Measurements from ENCODE around the gene SPTB. TPM values are rescaled to one million over a fixed set of nuclear protein-coding genes. Genes with fewer than 3 reads are reported as not detected.

SPTB gene
- total RNA-seq, 1 donor from 2014 or later, result 1.9 TPM

DNA sequence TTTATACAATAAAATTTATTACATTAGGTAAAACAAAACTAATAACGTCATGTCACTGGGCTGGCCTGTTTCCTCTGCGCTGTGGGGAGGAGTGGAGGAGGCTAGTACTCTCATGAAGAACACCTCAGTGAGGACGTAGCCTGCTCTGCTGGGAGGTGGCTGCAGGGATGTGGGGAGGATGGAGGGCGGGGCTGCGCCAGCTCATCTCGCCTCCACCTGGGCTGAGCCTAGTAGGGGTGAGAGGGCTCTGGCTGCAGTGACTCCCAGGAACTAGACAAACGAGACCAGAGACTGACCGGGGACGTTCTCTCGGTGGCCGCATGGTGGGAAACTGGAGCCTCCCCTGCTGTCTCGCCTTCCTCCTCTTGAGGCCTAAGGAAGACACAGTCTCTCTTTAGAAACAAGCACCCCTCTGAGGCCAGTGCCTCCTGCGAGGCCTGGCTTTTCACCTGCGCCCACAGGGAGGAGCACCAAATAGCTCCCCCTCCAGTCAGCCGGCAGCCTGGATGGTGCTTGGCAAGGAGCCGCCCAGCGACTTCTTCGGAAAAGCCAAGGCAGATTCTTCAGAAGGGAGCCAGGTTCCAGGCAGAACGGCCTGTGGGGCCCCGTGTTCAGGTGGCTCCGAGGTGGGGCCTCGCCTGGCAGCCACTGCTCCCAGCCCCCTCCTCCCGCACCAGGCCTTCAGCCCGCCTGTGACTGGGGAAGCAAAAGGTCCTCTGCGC is 113.1 kb downstream of the SPTB start:
- no peak for DNase-seq (ENCODE audit: low spot score)

DNA sequence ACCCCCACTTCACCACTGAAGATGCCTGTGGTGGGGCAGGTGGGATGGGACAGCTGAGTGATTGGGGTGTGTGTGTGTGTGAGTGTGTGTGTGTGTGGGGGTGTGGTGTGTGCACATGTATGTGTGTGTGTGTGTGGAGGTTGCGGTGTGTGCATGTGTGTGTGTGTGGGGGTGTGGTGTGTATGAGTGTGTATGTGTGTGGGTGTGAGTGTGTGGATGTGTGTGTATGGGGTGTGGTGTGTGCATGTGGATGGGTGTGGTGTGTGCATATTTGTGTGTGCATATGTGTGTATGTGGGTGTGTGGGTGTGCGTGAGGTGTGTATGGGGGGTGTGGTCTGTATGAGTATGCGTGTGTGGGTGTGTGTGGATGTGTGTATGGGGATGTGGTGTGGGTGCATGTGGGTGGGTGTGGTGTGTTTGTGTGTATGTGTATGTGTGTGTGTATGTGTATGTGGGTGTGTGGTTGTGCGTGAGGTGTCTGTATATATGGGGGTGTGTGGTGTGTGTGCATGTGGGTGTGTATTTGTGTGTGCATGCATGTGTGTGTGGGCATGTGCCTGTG is 113.9 kb downstream of the SPTB start:
- DNase-seq (ENCODE audit: low spot score), result no peak

DNA sequence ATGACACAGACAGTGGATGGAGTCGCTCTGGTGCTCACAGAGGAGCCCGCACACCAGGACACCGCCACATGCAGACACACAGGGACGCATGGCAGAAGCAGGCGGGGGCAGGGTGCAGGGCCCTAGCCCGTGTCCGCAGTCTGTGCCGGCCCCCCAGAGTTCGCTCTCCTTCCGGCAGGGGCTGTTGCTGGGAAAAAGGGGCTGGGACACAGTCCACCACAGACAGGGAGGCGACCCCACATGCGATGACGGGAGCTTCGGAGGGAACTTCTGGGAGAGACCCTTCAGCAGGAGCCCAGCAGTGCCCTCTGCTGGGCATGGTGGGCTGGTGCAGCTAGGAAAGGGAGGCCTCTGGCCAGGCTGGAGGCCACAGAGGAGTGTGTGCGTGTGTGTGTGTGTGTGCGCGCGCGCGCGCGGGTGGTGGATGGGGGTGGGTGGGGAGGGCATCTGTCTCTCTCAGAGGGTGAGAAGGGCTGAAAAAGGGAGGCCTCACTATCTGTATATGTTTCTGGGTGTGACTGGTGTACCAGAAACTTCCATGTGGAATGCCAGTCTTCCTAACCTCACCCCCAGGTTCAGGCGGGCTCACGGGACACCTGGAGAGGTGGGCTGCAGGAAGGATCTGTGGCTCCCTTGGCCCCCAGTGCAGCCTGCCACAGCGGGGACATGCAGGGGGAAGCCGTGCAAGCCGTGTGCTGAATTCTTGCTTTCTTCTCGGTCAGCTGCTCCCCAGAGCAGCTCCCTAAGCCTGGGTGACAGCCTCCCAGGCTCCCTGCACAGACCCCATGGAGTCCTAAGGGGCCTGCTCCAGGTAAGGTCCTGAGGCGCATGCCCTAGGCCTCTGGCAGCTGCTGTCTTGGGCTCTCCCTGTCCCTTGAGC is 114.8 kb downstream of the SPTB start:
- peak; percentile 82 for DNase-seq (ENCODE audit: low spot score)

DNA sequence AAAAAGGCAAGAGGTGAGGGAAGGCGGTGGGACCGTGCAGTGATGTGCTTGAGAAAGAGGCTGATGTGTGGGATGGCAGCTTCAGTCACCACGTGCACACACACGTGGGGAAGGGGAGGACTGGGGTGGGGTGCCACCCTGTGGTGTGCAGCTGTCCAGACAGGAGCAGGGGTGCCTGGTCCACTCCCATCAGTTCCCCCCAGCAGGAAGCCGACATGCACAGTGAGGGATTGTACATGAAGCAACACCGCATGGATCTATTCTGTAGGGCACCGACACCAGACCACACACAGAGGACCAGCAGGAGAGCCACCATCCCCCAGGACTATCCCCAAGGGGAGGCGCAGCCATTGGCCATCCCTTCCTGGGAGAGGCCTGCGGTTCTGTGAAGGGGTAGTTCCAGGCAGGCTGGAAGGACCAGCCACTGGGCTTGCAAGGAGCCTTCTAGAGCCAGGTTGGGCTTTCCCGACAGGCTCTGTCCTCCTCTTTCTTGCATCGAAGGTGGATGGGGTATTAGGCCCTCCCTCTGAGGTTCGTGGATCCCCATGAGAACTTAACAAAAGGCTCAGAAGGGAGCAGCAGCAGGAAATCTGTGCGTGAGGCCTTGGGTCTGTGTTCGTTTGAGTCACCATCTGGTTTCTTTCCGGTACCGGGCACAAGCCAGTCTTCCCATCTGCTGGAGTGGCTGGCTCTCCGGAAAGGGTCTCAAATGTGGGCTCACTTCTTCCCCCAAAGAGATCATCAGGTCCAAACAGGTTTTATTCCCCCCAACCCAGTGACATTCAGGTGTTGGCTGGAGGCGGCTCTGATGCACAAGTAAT is 115.7 kb downstream of the SPTB start:
- DNase-seq (ENCODE audit: low spot score), result no peak

DNA sequence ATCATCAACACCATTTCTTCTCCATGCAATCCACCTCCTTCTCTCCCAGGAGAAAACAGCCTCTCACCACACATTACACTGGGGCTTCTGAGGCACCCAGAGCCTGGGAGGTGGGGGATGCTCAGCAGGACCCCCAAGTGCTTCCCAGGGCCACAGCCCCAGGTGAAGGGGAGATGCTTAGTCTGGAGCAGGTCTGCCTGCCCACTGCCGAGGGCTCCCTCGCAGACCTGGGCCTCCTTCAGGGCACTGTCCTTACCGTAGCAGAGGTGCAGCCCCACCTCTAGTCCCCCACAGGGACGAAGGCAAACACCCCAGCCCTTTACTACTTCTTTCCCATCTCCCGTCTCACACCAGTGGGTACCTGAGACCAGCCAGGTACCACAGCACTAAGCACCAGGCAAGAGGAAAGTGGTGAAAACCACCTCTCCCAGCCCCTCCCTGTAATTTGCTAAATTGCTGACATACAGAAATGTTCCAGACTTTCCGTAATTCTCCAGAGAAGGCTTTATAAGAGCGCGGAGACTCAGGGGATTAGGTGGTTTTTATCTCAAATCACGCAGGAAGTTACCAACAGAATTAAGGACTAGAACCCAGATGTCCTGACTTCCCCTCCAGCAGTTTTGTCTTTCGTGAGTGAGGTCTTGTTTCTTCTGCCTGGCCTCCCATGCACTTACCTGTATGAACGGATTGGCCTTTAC is 116.5 kb downstream of the SPTB start:
- DNase-seq (ENCODE audit: low spot score), result no peak

DNA sequence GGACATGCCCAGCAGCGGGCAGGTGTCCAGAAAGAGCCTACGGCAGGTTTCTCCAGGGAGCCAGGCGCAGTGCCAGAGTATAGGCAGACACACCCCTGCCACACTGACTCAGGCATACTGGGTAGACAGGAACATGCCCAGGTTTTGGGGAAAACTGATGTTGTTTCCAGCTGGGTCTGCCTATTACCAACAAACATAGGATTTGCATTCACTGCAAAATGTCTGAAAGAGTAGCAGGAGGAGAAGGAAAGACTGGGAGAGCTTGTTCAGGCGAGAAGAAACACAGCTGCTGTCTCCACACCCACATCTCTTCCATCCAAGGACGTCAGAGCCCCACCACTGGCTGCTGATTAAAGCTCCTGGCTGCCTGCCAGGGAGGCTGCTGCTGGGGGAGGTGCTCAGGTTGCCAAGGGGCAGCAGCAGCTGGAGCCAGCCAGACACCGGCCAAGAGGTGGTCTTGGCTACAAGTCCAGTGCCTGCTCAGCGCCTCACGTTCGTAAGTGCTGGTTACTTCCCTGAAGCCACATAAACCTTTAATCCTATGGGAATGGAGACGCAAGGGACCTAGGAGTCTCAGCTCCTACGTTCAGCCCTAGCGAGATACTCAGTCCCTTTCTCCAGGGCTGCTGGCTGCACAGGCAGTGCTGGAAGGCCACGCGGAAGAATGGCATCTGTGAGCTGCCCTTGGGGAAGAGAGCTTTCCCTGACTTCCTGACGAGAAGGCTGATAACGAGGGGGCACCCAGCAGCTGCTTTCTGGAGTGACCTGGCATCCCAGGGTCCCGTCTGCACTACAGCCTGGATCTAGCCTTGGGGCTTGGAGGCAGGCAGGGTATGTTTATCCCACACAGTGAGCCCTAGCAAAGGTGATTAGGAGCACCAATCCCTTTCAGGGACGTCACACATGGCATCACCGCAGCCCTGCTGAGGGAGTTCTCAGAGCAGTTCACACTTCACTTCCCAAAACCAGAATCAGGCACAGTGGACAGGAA is 117.4 kb downstream of the SPTB start:
- DNase-seq (ENCODE audit: low spot score), result peak; percentile 90

DNA sequence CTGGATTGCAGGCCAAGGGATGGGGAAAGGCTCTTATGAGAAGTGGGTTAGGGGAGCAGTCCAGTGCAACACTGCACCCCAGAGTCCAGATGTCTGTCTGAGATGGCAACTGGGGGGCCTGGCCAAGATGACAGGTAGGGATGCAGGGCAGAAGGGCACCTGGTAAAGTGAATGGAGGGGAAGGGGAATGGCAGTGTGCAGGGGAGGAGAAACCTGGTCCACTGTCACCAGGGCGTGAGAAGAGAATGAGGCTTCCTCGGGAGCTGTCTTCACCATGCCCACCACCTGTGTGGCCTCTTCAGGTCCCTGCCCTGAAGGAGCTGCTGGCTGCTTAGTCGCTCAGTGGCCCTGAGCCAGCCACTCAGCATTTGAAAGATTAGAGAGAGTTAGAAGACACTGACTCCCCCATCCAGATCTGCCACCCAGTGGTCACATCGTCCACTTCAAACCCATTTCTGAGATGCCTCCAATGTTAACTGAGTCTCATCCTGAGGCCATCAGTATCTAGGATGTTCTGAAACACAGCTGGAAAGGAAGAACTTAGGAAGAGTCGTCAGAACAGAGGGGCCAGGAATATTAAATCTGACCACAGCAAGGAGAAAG is 118.2 kb downstream of the SPTB start:
- DNase-seq (ENCODE audit: low spot score), result no peak

DNA sequence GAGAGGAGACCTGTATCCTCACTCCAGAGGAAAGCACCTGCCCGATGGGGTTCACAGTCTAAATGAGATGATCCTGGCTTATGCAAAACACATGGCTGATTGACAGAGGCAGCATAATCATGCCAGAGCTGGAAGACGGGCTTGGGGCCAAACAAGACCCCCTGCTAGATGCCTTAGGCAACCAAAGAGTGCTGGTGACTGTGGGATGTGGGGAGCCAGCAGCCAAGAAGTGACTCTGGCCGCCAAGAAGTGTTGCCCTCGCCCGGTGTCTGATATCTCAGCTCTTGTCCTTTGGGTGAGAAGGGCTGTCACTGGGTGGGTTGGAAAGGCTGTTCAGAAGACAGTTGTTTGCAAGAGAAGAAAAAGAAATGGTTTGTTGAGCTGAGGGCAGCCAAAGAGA is 118.8 kb downstream of the SPTB start:
- DNase-seq (ENCODE audit: low spot score), result no peak

DNA sequence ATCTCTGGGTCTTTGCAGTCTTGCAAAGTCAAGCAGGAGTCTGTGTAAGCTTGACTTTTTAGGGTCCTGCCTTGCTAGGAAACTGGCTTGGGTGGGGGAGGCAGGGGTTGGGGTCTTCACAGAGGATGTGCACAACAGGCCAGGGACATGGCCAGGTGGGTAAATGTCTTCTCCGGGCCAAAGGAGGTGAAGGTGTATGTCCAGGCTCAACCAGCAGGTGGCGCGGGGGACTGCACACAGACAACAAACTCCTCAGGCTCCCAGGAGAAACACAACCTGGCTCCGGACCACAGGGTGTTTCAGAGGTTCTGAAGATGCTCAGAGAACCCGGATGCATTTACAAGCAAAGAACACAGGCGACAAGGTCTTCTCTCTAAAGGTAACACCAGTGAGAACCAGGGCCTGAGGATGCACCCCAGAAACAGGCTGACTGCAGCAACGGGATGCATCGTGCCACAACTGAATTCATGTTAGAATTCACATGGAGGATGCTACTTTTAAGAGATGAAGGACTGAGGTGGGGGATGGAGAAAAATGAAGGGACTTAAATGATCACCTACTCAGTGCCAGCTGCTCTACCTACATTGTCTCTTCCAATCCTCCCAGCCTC is 119.5 kb downstream of the SPTB start:
- DNase-seq (ENCODE audit: low spot score), result no peak

DNA sequence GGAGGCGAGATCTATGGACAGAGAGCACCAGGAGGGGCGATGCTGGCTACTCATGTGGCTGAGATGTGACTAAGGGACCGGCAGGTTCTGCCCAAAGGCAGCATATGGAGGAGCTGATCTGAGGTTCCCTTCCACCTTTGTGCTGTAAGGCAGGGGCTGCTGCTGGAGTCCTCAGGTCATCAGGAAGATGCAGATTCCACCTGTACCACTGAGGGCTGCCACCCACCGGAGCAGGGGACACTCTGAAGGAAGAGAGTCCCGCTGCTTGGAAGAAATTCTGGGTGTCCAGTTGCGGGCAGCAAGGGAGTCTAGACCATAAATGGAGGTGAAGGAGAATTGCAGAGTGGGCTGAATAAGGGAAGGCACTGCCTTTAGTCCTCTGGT is 120.2 kb downstream of the SPTB start:
- DNase-seq (ENCODE audit: low spot score), result no peak

DNA sequence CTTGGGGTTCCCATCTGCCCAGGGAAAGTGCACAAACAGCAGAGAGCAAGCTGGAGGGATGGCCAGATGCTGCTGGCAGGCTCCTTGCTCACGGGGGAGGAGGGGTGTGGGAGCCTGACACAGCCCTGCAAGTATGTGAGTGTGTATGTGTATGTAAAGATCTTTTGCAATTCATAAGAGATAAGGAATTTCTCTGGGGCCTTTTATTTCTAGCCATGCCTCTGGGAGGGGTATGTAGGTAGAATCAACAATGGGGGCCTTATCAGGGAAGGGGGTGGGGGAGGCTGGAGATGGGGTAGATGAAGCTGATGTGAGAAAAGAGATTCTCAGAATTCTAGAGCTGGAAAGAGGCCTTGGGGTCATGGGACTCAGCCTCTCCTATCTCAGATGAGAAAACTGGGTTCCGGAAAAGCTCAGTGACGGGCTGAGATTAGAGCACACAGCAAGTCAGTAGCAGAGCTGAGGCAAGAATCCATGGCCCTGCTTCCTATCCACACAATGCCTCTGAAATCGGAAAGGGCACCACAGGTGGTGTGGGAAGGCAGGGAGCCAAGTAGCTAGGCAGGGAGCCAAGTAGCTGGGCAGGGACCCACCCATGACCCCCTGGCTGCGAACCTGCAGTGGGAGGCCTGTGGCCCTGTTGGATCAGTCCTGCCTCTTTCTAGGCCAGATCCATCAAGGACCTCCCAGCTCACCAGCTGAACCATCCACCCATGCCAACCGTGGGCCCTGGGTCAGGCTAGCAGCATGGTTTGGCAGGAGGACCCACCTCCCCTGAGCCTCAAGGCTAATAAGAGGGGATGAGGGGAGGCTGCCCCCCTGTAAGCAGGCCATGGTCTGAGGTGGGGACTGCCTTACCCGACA is 120.8 kb downstream of the SPTB start:
- DNase-seq (ENCODE audit: low spot score), result peak; percentile 77

DNA sequence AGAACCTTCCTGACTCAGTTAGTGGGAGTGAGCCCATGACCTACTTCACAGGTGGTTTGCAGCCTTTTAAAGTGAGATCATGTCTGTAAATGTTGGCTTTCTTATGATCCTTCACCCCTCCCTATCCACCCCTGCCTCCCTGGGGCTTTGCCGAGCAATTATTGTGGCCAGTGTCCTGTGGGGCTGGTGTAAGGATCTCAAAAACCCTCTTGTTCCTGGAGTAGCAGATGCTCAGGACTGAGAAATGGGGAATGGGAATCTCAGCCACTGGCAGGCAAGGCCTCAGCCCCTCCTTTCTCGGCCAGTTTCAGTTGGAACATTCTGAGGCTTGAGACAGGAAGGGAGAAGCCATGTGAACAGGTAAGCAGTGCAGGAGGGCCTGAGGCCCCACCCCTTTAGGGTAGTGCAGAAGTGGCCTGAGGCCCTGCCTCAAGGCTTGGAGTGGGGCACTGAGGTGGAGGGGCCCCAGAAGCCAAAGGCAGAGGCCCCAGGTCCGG is 121.6 kb downstream of the SPTB start:
- DNase-seq (ENCODE audit: low spot score), result no peak

DNA sequence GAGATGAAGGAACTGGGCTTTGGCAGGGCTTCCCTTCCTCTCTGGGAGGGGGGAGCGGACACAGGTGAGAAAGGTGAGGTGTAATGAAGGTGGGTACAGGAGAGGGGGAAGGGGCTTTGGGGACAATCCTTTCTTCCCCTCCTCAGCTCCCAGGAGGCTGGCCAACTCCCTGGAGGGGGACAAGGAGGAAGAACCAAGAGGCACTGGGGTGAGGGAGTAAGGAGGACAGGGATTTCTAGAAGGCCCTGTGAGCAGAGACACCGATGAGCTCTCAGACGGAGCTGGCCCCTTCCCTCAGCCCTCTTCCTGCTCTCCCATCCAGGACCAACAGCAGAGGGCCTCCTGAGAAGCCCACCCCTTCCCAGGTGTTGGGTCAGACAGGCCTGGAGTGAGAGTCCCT is 122.1 kb downstream of the SPTB start:
- no peak for DNase-seq (ENCODE audit: low spot score)

DNA sequence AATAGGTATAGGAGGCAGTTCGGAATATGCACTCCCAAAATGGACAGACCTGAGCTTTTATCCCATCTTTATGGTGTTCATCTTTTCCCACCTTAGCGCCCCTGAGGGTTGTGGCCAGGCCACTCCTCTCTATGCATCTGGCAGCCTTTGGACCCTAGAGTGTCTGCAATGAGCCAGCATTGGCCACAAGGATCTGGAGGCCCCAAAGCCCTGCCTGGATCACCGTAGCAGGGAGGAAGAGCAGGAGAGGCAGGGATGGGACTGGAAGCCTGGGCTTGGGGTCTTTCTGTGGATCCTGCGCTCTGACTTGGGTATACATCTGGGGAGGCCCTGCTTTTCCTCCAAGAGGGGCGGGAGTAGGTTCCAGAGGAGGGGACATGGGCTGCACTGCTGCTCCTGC is 123.0 kb downstream of the SPTB start:
- DNase-seq (ENCODE audit: low spot score), result no peak

DNA sequence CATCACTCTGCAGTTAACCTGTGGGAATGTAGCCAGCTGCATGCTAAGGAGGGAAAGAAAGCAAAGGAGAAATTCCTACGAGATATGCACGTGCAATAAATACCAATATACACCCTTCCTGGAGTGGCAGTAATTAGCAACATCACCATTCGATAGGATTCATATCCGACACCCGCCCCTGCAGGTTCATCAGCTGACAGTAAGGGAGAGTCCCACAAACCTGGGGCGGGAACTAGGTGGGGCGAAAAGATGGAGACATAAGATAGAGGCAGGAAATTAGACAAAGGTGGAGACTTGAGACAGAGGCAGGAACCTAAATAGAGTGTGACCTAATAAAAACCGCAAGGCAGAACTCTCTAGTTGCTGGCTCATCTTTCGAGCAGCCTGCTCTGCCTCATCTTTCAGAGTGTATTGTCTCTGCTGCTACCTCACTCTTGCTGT is 123.9 kb downstream of the SPTB start:
- no peak for DNase-seq (ENCODE audit: low spot score)

DNA sequence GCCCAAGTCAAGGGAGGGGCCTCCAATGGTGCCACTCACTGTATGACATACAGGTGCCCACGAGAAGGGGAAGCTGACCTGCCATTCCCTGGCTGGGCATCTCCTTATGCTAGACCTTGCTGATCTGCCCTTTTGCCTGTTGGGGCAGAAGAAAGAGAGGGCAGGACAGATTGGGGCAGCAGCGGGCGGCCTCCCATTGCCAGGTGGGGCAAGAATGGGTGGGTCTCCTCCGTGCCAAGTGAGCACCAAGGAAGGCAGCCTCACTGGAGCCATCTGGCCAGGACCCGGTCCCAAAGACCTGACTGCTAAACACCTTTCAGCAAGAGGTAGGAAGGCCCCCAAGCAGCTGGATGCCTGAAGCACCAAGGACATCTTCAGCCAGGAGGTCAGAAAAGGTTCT is 125.0 kb downstream of the SPTB start:
- DNase-seq (ENCODE audit: low spot score), result no peak

DNA sequence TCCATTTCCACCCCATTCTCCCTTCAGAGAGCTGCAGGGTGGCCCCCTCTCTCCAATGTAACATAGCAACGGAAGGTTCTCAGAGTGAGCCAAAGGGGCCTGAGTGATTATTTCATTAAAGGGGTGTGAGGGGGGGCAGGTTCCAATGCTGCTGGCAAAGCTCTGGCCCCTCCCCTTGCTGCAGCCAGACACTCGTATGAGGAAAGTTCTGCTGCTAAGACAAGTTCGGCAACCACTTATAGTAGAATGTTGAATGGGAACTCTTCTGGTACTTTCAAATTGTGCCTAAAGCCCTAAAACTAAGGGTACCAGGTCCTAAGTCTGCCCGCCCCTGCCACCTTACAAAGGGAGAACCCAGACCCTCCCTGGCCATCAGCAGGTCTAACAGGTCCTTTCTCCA is 125.7 kb downstream of the SPTB start:
- no peak for DNase-seq (ENCODE audit: low spot score)

DNA sequence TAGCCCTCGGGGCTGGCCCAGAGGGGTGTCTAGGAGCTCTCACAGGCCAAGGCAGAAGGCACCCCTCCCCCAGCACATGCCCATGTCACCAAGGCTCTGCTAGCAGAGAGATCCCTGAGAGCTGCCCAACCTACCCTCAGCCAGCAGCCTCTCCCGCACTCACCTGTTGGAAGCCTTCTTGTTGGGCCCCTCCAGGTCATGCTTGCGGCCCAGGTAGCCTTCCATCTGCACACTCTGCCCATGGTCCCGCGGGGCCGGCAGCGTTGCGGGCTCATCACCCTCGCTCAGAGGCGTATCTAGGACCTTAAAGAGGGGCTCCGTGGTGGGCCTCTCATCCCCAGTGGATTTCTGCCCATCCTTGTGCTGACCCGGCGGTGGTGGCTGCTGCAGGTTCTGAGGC is 126.3 kb downstream of the SPTB start:
- no peak for DNase-seq (ENCODE audit: low spot score)
